GM18517 (cell line): ENCODE data around the gene PARN.
"Not testable (repeated sequence)": the region's sequence is repeated elsewhere in the genome, so short reads cannot be mapped to it uniquely, and the experiment has no call there.

Experiments
- ATAC-seq: cut with Tn5 transposase; IDR thresholded peaks from one replicate; pipeline ENCODE4 v1.9.1; 2021; ENCODE audit warnings: mild to moderate bottlenecking, moderate library complexity; ENCODE audit not compliant: unreplicated experiment

Gene PARN

GRCh38 chr16:14574698-14575415 is 55.2 kb downstream of the PARN start:
- ATAC-seq, result not testable (repeated sequence)

DNA sequence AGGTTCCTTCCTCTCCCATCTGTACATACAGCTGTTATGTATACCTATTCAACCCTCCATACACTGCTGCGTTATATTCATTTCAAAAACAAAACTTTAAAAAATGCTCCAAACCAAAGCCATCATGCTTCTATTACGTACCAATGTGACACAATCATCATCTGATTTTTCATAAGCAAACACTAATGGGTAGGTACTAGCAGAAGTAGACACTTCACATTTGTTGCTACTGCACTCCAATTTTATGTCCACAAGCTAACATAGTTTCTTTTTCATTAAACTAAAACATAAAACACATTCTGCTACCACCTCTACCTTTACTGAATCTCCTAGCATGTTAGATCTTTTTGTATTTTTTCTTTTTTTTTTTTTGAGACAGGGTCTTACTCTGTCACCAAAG is 57.5 kb downstream of the PARN start:
- ATAC-seq, result no peak

GRCh38 chr16:14569213-14569612 is 60.8 kb downstream of the PARN start:
- no peak for ATAC-seq

GRCh38 chr16:14566599-14566998 is 63.5 kb downstream of the PARN start:
- no peak for ATAC-seq

DNA sequence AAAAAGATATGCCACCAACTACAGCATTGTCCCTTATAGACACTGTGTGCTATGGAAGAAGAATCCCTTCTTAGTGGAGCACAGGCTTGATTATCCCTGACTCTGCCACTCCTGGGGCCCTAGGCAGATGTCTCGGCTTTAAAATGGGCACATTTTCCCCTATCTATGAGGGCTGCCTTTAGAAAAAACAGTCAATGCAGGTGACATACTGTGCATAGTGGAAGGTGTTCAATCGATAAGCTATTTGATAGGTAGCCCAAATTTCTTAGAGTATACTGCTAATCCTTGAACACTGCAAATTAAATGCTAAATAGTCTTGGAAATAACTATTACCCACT is 64.4 kb downstream of the PARN start:
- no peak for ATAC-seq

GRCh38 chr16:14564861-14565687 is 65.0 kb downstream of the PARN start:
- no peak for ATAC-seq

DNA sequence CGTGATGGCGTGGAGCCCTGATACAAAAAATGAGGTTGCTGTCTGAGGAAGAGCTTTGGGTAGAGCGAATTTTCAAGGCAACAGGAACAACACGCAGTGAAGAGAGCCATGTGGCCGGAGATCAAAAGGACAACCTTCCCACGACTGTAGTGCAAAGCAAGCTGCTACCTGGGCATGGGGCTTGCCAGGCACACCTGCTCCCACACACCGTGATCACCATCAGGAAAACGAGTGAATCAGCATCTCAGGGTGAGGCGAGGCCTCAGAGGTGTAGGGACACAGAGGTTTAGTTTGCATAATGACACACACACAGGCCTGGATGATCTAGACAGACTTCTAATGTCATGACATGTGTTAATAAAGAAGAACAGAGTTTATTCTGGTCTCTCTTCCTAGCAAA is 65.7 kb downstream of the PARN start:
- no peak for ATAC-seq

GRCh38 chr16:14562691-14563491 is 67.2 kb downstream of the PARN start:
- no peak for ATAC-seq

- no peak for ATAC-seq
Observed at GRCh38 chr16:14560523-14560922, 69.5 kb downstream of the PARN start.

DNA sequence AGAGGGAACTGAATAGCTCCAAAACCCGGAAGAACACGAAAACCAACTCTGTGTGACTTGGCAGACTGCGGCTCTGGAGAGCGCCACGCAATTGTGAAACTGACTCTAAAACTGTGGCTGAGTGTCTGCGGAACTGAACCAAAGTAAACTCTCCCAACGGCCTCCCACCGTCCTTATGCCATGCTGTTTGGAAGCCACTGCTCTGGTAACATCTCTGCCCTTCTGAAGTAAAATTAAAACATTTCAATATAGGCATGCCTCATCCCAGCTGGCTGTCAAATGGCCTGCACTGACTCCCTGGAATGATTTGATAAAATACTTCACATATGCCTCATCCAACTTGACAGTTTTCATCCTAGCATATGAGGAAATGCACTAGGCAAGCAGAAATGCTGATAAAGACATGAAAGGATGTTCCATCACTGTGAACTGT is 70.2 kb downstream of the PARN start:
- ATAC-seq, result no peak

- ATAC-seq, result no peak
Observed at GRCh38 chr16:14553447-14553846, 76.6 kb downstream of the PARN start.

DNA sequence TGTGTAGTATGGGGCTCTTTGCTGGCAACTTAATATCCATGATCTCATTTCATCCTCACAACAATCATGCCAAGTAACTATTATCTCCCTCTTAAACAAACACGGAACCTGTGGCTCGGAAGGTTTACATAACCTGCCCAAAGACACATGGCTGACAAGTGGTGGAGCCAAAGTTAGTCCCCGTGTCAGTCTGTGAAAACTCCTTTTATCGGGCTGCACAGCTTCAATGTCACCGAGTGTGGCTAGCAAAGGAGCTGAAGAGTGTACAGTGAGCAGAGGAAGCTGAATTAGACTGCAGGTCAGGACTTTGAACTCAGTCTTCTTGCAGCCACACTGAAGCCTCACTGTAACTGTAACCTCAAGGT is 80.3 kb downstream of the PARN start:
- ATAC-seq, result no peak

GRCh38 chr16:14548933-14549788 is 80.9 kb downstream of the PARN start:
- no peak for ATAC-seq

DNA sequence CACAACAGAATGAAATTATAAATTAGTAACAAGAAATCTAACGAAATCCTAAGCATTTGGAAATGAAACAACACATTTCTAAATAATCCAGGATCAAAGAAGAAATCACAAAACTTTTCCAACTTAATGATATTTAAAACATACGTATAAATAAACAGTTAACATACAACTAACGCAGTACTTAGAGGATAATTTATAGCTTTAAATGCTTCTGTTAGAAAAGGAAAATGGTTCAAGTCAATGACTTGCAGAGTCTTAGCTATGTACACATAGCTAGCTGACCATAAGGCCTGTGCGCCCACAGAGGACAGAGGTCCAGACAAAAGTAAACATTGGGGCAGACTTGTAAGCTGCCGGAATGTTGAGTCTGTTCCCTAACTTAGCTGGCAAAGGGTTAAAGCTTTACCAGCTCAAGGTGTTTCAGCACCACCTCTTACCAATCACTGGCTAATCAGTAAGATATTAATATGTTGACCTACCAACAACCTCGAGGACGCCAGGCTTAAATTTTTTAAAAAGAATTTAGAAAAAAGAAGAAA is 84.6 kb downstream of the PARN start:
- no peak for ATAC-seq

DNA sequence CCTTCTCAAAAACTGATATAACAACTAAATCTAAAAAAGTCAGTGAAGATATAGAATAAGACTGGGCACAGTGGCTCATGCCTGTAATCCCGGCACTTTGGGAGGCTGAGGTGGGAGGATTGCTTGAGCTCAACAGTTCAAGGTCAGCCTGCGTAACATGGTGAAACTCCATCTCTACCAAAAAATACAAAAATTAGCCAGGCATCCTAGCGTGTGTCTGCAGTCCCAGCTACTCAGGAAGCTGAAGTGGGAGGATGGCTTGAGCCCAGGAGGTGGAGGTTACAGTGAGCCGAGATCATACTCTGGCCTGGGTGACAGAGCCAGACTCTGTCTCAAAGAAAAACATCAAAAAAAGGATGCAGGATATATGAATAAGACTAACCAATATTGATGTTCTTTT is 85.2 kb downstream of the PARN start:
- not testable (repeated sequence) for ATAC-seq

DNA sequence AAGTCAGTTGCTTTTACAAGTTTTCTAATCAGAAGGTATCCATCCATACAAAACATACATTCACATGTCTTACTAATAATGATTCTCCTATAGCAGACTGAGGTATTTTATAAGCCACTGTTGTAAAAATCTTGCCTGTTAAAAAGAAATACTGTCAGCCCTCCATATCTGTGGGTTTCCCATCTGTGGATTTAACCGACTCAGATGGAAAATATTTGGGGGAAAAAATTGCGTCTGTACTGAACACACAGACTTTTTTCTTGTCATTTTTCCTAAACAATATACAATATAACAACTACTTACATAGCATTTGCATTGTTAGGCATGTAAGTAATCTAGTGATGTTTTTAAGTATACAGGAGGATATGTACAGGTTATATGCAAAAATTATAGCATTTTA is 90.4 kb downstream of the PARN start:
- no peak for ATAC-seq

GRCh38 chr16:14539156-14539555 is 90.9 kb downstream of the PARN start:
- no peak for ATAC-seq

DNA sequence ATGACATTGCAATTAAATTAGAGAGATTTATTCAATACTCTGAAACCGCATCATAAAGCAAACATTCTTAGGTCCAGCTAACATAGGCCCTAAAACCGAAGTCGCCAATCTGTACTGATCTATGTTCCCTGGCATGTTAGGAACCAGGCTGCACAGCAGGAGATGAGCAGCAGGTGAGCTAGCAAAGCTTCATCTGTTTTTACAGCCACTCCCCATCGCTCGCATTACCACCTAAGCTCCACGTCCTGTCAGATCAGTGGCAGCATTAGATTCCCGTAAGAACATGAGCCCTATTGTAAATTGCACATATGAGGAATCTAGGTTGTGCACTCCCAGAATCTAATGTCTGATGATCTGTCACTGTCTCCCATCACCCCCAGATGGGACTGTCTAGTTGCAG is 91.5 kb downstream of the PARN start:
- ATAC-seq, result no peak

DNA sequence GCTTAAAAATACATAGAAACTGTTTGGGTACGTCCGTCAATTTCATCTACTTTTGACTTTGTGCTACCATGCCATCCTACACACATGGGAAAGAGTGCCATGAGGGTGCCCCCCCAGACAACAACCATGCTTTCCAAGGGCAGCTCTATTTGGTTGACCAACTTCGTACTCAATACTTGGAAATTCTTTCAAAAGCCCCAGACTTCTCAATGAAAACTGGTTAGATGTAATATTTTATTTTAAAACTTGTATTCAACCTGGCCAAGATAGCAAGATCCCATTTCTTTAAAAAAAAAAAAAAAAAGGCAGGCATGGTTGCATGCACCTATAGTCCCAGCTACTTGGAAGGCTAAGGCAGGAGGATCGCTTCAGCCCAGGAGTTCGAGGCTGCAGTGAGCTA is 98.4 kb downstream of the PARN start:
- no peak for ATAC-seq

DNA sequence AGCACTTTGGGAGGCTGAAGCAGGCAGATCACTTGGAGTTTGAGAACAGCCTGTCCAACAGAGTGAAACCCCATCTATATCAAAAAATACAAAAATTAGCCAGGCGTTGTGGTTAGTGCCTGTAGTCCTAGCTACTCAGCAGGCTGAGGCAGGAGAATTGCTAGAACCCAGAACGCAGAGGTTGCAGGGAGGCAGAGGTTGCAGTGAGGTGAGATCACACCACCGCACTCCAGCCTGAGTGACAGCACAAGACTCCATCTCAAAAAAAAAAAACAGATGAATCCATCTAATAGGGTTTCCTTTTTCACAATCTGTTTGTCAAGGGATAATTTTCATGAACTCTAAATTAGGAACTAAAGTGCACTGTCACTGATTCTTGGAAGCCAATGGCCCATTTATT is 99.0 kb downstream of the PARN start:
- no peak for ATAC-seq

- ATAC-seq, result no peak
Observed at GRCh38 chr16:14530046-14530445, 100.0 kb downstream of the PARN start.
